ENCODE data around the gene GALNT7.

GALNT7 gene

GRCh38 chr4:173317004-173317403 lies 148.4 kb downstream of the GALNT7 start:
- no peak for DNase-seq

- DNase-seq, result no peak
Observed at GRCh38 chr4:173318240-173318639, 149.6 kb downstream of the GALNT7 start.

- DNase-seq, result no peak
Observed at GRCh38 chr4:173318648-173319211, 150.1 kb downstream of the GALNT7 start.

GRCh38 chr4:173319696-173320095 lies 151.1 kb downstream of the GALNT7 start:
- DNase-seq, result no peak

GRCh38 chr4:173325007-173325736 lies 156.6 kb downstream of the GALNT7 start:
- no peak for DNase-seq

GRCh38 chr4:173328236-173328901 lies 159.8 kb downstream of the GALNT7 start:
- DNase-seq, result no peak

- no peak for DNase-seq
Observed at GRCh38 chr4:173330590-173330989, 162.0 kb downstream of the GALNT7 start.

- no peak for DNase-seq
Observed at GRCh38 chr4:173332021-173332487, 163.4 kb downstream of the GALNT7 start.

- peak; percentile 8 to 13 for DNase-seq
Observed at GRCh38 chr4:173332963-173333657, 164.5 kb downstream of the GALNT7 start.

- DNase-seq, result peak; percentile 12 to 19
Observed at GRCh38 chr4:173333658-173334084, 165.1 kb downstream of the GALNT7 start.

- peak; percentile 100 for DNase-seq
Observed at GRCh38 chr4:173334085-173334890, 165.7 kb downstream of the GALNT7 start, which contains the start of gene HMGB2. TSS of gene HMGB2 (minus strand) at chr4:173334358. CDS start at chr4:173333649, 709 bp downstream.

- DNase-seq, result no peak
Observed at GRCh38 chr4:173334891-173335752, 166.5 kb downstream of the GALNT7 start.

GRCh38 chr4:173337463-173337862 lies 168.9 kb downstream of the GALNT7 start:
- DNase-seq, result no peak

GRCh38 chr4:173343832-173344397 lies 175.3 kb downstream of the GALNT7 start:
- no peak for DNase-seq

- no peak for DNase-seq
Observed at GRCh38 chr4:173345648-173346047, 177.0 kb downstream of the GALNT7 start.

GRCh38 chr4:173346074-173346473 lies 177.5 kb downstream of the GALNT7 start:
- DNase-seq, result no peak

- DNase-seq, result no peak
Observed at GRCh38 chr4:173347467-173347866, 178.9 kb downstream of the GALNT7 start.

- DNase-seq, result no peak
Observed at GRCh38 chr4:173357939-173358338, 189.3 kb downstream of the GALNT7 start.

- DNase-seq, result no peak
Observed at GRCh38 chr4:173360587-173361221, 192.1 kb downstream of the GALNT7 start.

GRCh38 chr4:173362666-173363065 lies 194.1 kb downstream of the GALNT7 start:
- DNase-seq, result no peak

Measured in activated CD4-positive, alpha-beta T cell treated with anti-CD3 and anti-CD28 coated beads, Interleukin-2, amount 50 U/mL, for 4 hours (primary cell).